PC-3 (cell line): ENCODE results near the gene ATP6V1G3. TPM values are rescaled to one million over a fixed set of nuclear protein-coding genes. Genes with fewer than 3 reads are reported as not detected.

Experiments
- ATAC-seq: fragments of 200-7000 bp; cut with Tn5 transposase; 2 replicates; pipeline ENCODE4 v1.9.1; 2020; ENCODE audit warnings: mild to moderate bottlenecking, moderate library complexity
- BruUV-seq: library from RNA; stranded (reverse); fragments of 400-500 nt; replicated peaks from 2 replicates; lab custom pipeline; 2021; lab: Mats Ljungman, UMichigan
- CTCF ChIA-PET: fragments of 300-600 bp; sonication (Branson Sonifier 250); formaldehyde crosslinking; loops from one replicate; lab custom pipeline; 2022; ENCODE audit warnings: antibody characterized with exemption; lab: Charles Lee
- POLR2A ChIA-PET: fragments of 300-600 bp; sonication (Branson Sonifier 250); formaldehyde crosslinking; loops from one replicate; lab custom pipeline; 2022; ENCODE audit warnings: antibody characterized with exemption; ENCODE audit not compliant: unreplicated experiment; lab: Charles Lee
- DNase-seq: peaks from one replicate; pipeline ENCODE4 v3.0.0-alpha.2; 2015
- H2AFZ ChIP-seq: fragments of 300-600 bp; sonication (generic); 2 replicates; pipeline ENCODE4 v1.6.0; 2016; ENCODE audit warnings: antibody characterized with exemption, low read length
- H3F3A ChIP-seq: fragments of 300-600 bp; sonication (generic); one replicate; pipeline ENCODE4 v1.6.0; 2017; ENCODE audit warnings: antibody characterized with exemption, low read length, control low read depth, mild to moderate bottlenecking; ENCODE audit not compliant: unreplicated experiment
- H3K27ac ChIP-seq: fragments of 300-600 bp; sonication (generic); 2 replicates; pipeline ENCODE4 v1.5.1; 2016; ENCODE audit warnings: mild to moderate bottlenecking, low read length
- H3K27me3 ChIP-seq: fragments of 300-600 bp; sonication (generic); 2 replicates; pipeline ENCODE4 v1.6.1; 2016; ENCODE audit warnings: low read length, mixed read lengths
- H3K36me3 ChIP-seq: fragments of 300-600 bp; sonication (generic); 2 replicates; pipeline ENCODE4 v1.6.1; 2016; ENCODE audit warnings: low read depth, mixed run types, low read length, mixed read lengths
- H3K4me1 ChIP-seq: fragments of 300-600 bp; sonication (generic); 2 replicates; pipeline ENCODE4 v1.5.1; 2016; ENCODE audit warnings: low read length; ENCODE audit not compliant: insufficient read depth
- H3K4me2 ChIP-seq: fragments of 300-600 bp; sonication (generic); 2 replicates; pipeline ENCODE4 v1.6.0; 2016; ENCODE audit warnings: low read length
- H3K4me3 ChIP-seq: fragments of 300-600 bp; sonication (generic); 2 replicates; pipeline ENCODE4 v1.5.1; 2016; ENCODE audit warnings: mild to moderate bottlenecking, low read length, mixed read lengths
- H3K79me2 ChIP-seq: fragments of 300-600 bp; sonication (generic); 2 replicates; pipeline ENCODE4 v1.6.1; 2017; ENCODE audit warnings: low read length, mixed read lengths
- H3K9ac ChIP-seq: fragments of 300-600 bp; sonication (generic); 2 replicates; pipeline ENCODE4 v1.6.0; 2016; ENCODE audit warnings: mild to moderate bottlenecking, low read length
- H3K9me2 ChIP-seq: fragments of 300-600 bp; sonication (generic); replicated peaks from 2 replicates; pipeline ENCODE4 v1.6.1; 2016; ENCODE audit warnings: mixed run types, low read length, mixed read lengths
- H3K9me3 ChIP-seq: fragments of 300-600 bp; sonication (generic); 2 replicates; pipeline ENCODE4 v1.6.1; 2016; ENCODE audit warnings: low read length, mixed read lengths
- H4K20me1 ChIP-seq: fragments of 300-600 bp; sonication (generic); 2 replicates; pipeline ENCODE4 v1.6.1; 2016; ENCODE audit warnings: low read length, mixed read lengths
- EZH2 ChIP-seq: fragments of 300-600 bp; sonication (generic); IDR thresholded peaks from one replicate; pipeline ENCODE4 v1.6.1; 2017; ENCODE audit warnings: antibody characterized with exemption, mild to moderate bottlenecking, low read length; ENCODE audit not compliant: unreplicated experiment
- EZH2phosphoT487 ChIP-seq: fragments of 300-600 bp; sonication (generic); IDR thresholded peaks from 2 replicates; pipeline ENCODE4 v1.6.1; 2018; ENCODE audit warnings: mild to moderate bottlenecking, antibody characterized with exemption, low read length, borderline replicate concordance
- intact Hi-C: fragments of 100-400 bp; cut with micrococcal nuclease; formaldehyde crosslinking; loops from 2 replicates; pipeline ENCODE4 v1.9.0; 2023
- total RNA-seq: library from RNA; depleted of rRNA; stranded (reverse); fragments of >200 nt; gene quantifications from 2 replicates; pipeline ENCODE4 v1.2.3, GENCODE V29; 2014
- TF ChIP-seq, protein P1 (sequence below): fragments of 300-600 bp; sonication (generic); conservative IDR thresholded peaks from 2 replicates; pipeline ENCODE4 v1.5.1; 2017; ENCODE audit warnings: antibody characterized with exemption, low read depth, mild to moderate bottlenecking, low read length

The ATP6V1G3 gene
- total RNA-seq, 1 experiment from 2014 or later = not detected

DNA sequence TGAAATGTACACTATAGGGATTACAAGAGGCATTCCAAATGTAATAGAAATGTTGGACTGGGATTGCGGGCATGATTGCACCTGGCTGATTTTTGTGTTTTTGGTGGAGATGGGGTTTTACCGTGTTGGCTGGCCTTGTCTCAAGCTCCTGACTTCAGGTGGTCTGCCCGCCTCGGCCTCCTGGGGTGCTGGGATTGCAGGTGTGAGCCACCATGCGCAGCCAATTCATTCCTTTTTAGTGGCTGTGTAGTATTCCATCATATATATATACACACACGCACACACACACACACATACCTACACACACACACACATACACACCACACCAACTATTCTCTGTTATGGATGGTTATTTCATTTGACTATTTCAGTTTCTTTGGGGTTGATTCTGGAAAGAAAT, 4.7 kb upstream of the ATP6V1G3 start:
- Histone ChIP-seq H3K4me3 (no peak overlapping the region), H3K4me2 (no peak overlapping the region), H3K27me3 (no peaks in the 10 kb centered on the region), H3K9me2 (no peaks in the 10 kb centered on the region), H3K9me3 (no peaks in the 10 kb centered on the region), H2AFZ (no peak overlapping the region), H3F3A (no peaks in the 10 kb centered on the region), H3K79me2 (no peaks in the 10 kb centered on the region), H3K9ac (no peak overlapping the region), H3K36me3 (no peaks in the 10 kb centered on the region), H3K27ac (no peak overlapping the region), H4K20me1 (no peaks in the 10 kb centered on the region), H3K4me1 (peaks cover 11% of the 10 kb centered on the region)
- TF ChIP-seq EZH2 = no peak
- TF ChIP-seq EZH2phosphoT487 = no peak
- TF ChIP-seq, protein P1, sequence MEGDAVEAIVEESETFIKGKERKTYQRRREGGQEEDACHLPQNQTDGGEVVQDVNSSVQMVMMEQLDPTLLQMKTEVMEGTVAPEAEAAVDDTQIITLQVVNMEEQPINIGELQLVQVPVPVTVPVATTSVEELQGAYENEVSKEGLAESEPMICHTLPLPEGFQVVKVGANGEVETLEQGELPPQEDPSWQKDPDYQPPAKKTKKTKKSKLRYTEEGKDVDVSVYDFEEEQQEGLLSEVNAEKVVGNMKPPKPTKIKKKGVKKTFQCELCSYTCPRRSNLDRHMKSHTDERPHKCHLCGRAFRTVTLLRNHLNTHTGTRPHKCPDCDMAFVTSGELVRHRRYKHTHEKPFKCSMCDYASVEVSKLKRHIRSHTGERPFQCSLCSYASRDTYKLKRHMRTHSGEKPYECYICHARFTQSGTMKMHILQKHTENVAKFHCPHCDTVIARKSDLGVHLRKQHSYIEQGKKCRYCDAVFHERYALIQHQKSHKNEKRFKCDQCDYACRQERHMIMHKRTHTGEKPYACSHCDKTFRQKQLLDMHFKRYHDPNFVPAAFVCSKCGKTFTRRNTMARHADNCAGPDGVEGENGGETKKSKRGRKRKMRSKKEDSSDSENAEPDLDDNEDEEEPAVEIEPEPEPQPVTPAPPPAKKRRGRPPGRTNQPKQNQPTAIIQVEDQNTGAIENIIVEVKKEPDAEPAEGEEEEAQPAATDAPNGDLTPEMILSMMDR = no peak
- ChIA-PET POLR2A (no interaction called here), CTCF (no interaction called here)
- no peak for ATAC-seq
- intact Hi-C loops = no loop called here
- no TSS peak for BruUV-seq
- no peak for DNase-seq

DNA sequence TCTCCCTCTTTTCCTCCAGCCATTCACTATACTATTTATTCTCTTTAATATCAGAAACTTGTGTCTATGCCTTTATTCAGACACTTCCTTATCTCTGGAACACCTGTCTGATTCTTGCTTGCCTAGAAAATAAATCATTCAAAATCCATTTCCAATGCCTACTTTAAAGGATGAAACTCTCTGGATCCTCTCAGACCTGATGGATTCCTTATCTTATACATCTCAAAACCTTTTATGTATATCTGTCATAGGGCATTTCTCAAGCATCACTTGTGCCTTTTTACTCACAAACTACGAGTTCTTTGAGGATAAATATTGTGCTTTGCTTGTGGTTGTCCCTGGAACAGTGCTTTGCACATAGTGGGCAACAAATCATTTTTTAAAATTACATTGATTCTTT, 3.8 kb upstream of the ATP6V1G3 start:
- BruUV-seq = no TSS peak
- ChIA-PET POLR2A (no interaction called here), CTCF (no interaction called here)
- no peak for DNase-seq
- Histone ChIP-seq H3K4me3 (no peak overlapping the region), H2AFZ (no peak overlapping the region), H3K79me2 (no peaks in the 10 kb centered on the region), H3K36me3 (no peaks in the 10 kb centered on the region), H3K27ac (no peak overlapping the region), H3K9ac (no peak overlapping the region), H3F3A (no peaks in the 10 kb centered on the region), H4K20me1 (no peaks in the 10 kb centered on the region), H3K27me3 (no peaks in the 10 kb centered on the region), H3K4me1 (peaks cover 11% of the 10 kb centered on the region), H3K4me2 (no peak overlapping the region), H3K9me3 (no peaks in the 10 kb centered on the region), H3K9me2 (no peaks in the 10 kb centered on the region)
- intact Hi-C loops = no loop called here
- no peak for ATAC-seq
- TF ChIP-seq EZH2 (no peak), EZH2phosphoT487 (no peak)
- TF ChIP-seq, protein P1 = no peak

DNA sequence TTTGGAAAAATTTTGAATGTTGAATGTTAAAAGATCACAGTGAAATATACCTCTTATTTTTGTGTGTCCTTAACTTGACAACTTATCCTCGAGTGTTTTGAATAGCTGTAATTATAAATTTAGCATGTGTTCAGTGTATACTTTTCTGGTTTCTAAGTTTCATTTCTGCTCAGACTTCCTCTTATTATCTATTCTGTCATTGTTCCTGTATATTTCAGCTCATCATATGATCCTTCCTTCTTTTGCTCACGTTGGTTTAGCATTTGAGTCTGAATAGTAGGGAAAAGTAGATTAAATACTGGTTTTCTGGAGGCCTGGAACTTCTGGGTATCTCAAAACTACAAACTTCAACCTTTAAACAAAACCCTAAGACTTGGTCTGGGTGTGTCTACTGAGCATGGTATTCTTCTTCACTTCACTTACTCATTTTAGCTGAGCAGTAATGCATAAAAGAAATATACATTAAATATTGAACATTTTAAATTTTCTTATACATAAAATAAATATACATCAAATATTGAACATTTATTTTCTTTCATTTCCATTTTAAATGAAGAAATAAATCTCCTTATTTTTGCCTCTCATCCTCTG, 3.3 kb upstream of the ATP6V1G3 start:
- H3K79me2 ChIP-seq = no peaks in the 10 kb centered on the region
- no peaks in the 10 kb centered on the region for H3K9me2 ChIP-seq
- H3K9ac ChIP-seq = no peak overlapping the region
- no TSS peak for BruUV-seq
- no peaks in the 10 kb centered on the region for H3K27me3 ChIP-seq
- H3K27ac ChIP-seq = no peak overlapping the region
- ATAC-seq (no peak), DNase-seq (no peak)
- CTCF ChIA-PET = no interaction called here
- POLR2A ChIA-PET = no interaction called here
- H4K20me1 ChIP-seq = no peaks in the 10 kb centered on the region
- no peaks in the 10 kb centered on the region for H3K9me3 ChIP-seq
- H3K36me3 ChIP-seq = no peaks in the 10 kb centered on the region
- H3K4me3 ChIP-seq = no peak overlapping the region
- intact Hi-C loops = no loop called here
- TF ChIP-seq EZH2 (no peak), EZH2phosphoT487 (no peak)
- TF ChIP-seq, protein P1 = no peak
- no peak overlapping the region for H3K4me2 ChIP-seq
- no peak overlapping the region for H2AFZ ChIP-seq
- H3F3A ChIP-seq = no peaks in the 10 kb centered on the region
- H3K4me1 ChIP-seq = peaks cover 11% of the 10 kb centered on the region
